ENCODE results near the gene SH3PXD2A. TPM values are rescaled to one million over a fixed set of nuclear protein-coding genes. Genes with fewer than 3 reads are reported as not detected.
"Not testable (repeated sequence)": the region's sequence is repeated elsewhere in the genome, so short reads cannot be mapped to it uniquely, and the experiment has no call there.

SH3PXD2A gene
- total RNA-seq, 1 donor from 2014 or later = 166 TPM

- no peak for DNase-seq (ENCODE audit: low spot score)
- intact Hi-C loops (cut with DNase I) = loop anchor here (10.0 kb wide), 1 partner anchor 236 kb away; the partner anchor contains the start of gene SH3PXD2A
- ATAC-seq = peak; percentile 67
Observed at GRCh38 chr10:103618575-103619423, 236.6 kb downstream of the SH3PXD2A start.

- intact Hi-C loops (cut with DNase I) = loop anchor here (10.0 kb wide), 1 partner anchor 237 kb away; the partner anchor contains the start of gene SH3PXD2A
- no peak for DNase-seq (ENCODE audit: low spot score)
- no peak for ATAC-seq
Observed at GRCh38 chr10:103617602-103618385, 237.6 kb downstream of the SH3PXD2A start.

- ATAC-seq = peak; percentile 81
- intact Hi-C loops (cut with DNase I) = loop anchor here (10.0 kb wide), 1 partner anchor 238 kb away; the partner anchor contains the start of gene SH3PXD2A
- peak; percentile 82 for DNase-seq (ENCODE audit: low spot score)
Observed at GRCh38 chr10:103616705-103617601, 238.4 kb downstream of the SH3PXD2A start.

GRCh38 chr10:103614306-103615158 lies 240.8 kb downstream of the SH3PXD2A start:
- ATAC-seq = no peak
- intact Hi-C loops (cut with DNase I) = loop anchor here (10.0 kb wide), 1 partner anchor 240 kb away; the partner anchor contains the start of gene SH3PXD2A
- DNase-seq (ENCODE audit: low spot score) = no peak

- ATAC-seq (no peak), DNase-seq (ENCODE audit: low spot score) (no peak)
- intact Hi-C loops (cut with DNase I) = loop anchor here (10.0 kb wide), 1 partner anchor 241 kb away; the partner anchor contains the start of gene SH3PXD2A
Observed at GRCh38 chr10:103613616-103614015, 241.8 kb downstream of the SH3PXD2A start.

GRCh38 chr10:103612462-103613365 lies 242.7 kb downstream of the SH3PXD2A start:
- ATAC-seq = no peak
- DNase-seq (ENCODE audit: low spot score) = no peak
- intact Hi-C loops (cut with DNase I) = loop anchor here (10.0 kb wide), 1 partner anchor 242 kb away; the partner anchor contains the start of gene SH3PXD2A

GRCh38 chr10:103610921-103611511 lies 244.4 kb downstream of the SH3PXD2A start:
- intact Hi-C loops (cut with DNase I) = loop anchor here (10.0 kb wide), 1 partner anchor 244 kb away; the partner anchor contains the start of gene SH3PXD2A
- no peak for ATAC-seq
- no peak for DNase-seq (ENCODE audit: low spot score)

GRCh38 chr10:103610083-103610472 lies 245.3 kb downstream of the SH3PXD2A start:
- intact Hi-C loops (cut with DNase I) = loop anchor here (10.0 kb wide), 1 partner anchor 245 kb away; the partner anchor contains the start of gene SH3PXD2A
- no peak for DNase-seq (ENCODE audit: low spot score)
- ATAC-seq = no peak

- ATAC-seq (no peak), DNase-seq (ENCODE audit: low spot score) (no peak)
- intact Hi-C loops (cut with DNase I) = loop anchor here (10.0 kb wide), 1 partner anchor 245 kb away; the partner anchor contains the start of gene SH3PXD2A
Observed at GRCh38 chr10:103609231-103610082, 245.9 kb downstream of the SH3PXD2A start.

- DNase-seq (ENCODE audit: low spot score); intact Hi-C loops (cut with DNase I): not testable (repeated sequence)
- peak; percentile 54 for ATAC-seq
Observed at GRCh38 chr10:103608056-103608455, 247.3 kb downstream of the SH3PXD2A start.

GRCh38 chr10:103607051-103607450 lies 248.3 kb downstream of the SH3PXD2A start:
- DNase-seq (ENCODE audit: low spot score); ATAC-seq; intact Hi-C loops (cut with DNase I): not testable (repeated sequence)

- peak; percentile 1 for ATAC-seq
Observed at GRCh38 chr10:103606097-103606438, 249.3 kb downstream of the SH3PXD2A start.

GRCh38 chr10:103605359-103606096 lies 249.8 kb downstream of the SH3PXD2A start:
- intact Hi-C loops (cut with DNase I) = no loop called here
- peak; percentile 64 for ATAC-seq

More at GRCh38 chr10:103606097-103606438, 249.3 kb downstream of the SH3PXD2A start:
- intact Hi-C loops (cut with DNase I); DNase-seq (ENCODE audit: low spot score): not testable (repeated sequence)

GRCh38 chr10:103603382-103603781 lies 252.0 kb downstream of the SH3PXD2A start:
- ATAC-seq (no peak), DNase-seq (ENCODE audit: low spot score) (peak; percentile 54)
- intact Hi-C loops (cut with DNase I) = loop anchor here (5.0 kb wide), 1 partner anchor 84 kb away; no protein-coding TSS in a partner anchor

More at GRCh38 chr10:103605359-103606096, 249.8 kb downstream of the SH3PXD2A start:
- DNase-seq (ENCODE audit: low spot score) = no peak

Data from sciatic nerve (tissue), 2 donors.